ENCODE data around the gene PPARD.

DNA sequence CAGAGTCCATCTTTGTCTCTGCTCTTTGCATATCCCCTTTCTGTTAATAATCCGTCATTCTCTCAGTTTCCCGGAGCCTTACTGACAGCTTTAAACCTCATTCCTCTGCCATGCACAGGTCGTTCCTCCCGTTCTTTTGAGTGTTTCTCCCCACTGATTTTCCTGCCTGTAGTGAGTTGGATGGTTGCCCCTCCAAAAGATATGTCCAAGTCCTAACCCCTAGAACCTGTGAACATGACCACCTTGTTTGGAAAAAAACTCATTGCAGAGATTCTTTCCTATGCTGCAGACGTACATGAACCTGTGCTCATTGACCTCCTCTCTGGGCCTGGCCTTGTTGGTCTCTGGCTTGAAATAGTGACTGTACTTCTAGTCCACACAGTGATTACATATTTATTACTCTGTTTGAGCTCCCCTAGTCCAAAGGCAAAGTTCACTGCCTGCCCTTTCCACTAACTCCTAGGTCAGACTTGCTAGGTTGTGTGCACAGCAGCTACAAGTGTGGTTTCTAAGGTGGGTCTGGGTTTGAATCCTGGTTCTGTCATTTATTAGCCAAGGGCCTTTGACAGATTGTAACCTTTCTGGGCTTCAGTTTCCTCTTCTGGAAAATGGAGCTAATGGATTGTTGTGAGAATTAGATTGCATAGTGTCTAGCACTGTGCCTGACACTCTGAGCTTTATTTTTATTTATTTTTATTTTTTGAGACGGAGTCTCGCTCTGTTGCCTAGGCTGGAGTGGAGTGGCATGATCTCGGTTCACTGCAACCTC is 29.3 kb downstream of the PPARD start:
- TF ChIP-seq, protein P1, sequence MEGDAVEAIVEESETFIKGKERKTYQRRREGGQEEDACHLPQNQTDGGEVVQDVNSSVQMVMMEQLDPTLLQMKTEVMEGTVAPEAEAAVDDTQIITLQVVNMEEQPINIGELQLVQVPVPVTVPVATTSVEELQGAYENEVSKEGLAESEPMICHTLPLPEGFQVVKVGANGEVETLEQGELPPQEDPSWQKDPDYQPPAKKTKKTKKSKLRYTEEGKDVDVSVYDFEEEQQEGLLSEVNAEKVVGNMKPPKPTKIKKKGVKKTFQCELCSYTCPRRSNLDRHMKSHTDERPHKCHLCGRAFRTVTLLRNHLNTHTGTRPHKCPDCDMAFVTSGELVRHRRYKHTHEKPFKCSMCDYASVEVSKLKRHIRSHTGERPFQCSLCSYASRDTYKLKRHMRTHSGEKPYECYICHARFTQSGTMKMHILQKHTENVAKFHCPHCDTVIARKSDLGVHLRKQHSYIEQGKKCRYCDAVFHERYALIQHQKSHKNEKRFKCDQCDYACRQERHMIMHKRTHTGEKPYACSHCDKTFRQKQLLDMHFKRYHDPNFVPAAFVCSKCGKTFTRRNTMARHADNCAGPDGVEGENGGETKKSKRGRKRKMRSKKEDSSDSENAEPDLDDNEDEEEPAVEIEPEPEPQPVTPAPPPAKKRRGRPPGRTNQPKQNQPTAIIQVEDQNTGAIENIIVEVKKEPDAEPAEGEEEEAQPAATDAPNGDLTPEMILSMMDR (IDR thresholded peaks at IDR 0.05), result no peak
- no peak for TF ChIP-seq POLR2A (IDR thresholded peaks at IDR 0.05)
